Ishikawa (cell line): ENCODE data around the gene CRELD2.

ENCODE experiments used
- CEBPB ChIP-seq: IDR thresholded peaks from 2 replicates; pipeline ENCODE4 v1.6.1; 2012
- EGR1 ChIP-seq: IDR thresholded peaks from 2 replicates; pipeline ENCODE4 v1.6.1; 2012
- EP300 ChIP-seq: IDR thresholded peaks from 2 replicates; pipeline ENCODE4 v1.6.1; 2012; ENCODE audit warnings: borderline replicate concordance
- FOXM1 ChIP-seq: IDR thresholded peaks from 2 replicates; pipeline ENCODE4 v1.6.1; 2012; ENCODE audit warnings: low read depth, borderline replicate concordance
- MAX ChIP-seq: IDR thresholded peaks from 2 replicates; pipeline ENCODE4 v1.6.1; 2012
- NFIC ChIP-seq: IDR thresholded peaks from 2 replicates; pipeline ENCODE4 v1.6.1; 2012
- REST ChIP-seq: IDR thresholded peaks from 2 replicates; pipeline ENCODE4 v1.6.1; 2012; ENCODE audit warnings: low read depth, mild to moderate bottlenecking
- TAF1 ChIP-seq: IDR thresholded peaks from 2 replicates; pipeline ENCODE4 v1.6.1; 2012; ENCODE audit warnings: low read depth, mild to moderate bottlenecking
- TCF12 ChIP-seq: IDR thresholded peaks from 2 replicates; pipeline ENCODE4 v1.6.1; 2012; ENCODE audit warnings: low read depth
- ZBTB7A ChIP-seq: IDR thresholded peaks from 2 replicates; pipeline ENCODE4 v1.6.1; 2012; ENCODE audit warnings: low read depth
- TF ChIP-seq, protein P1 (sequence below): IDR thresholded peaks from 2 replicates; pipeline ENCODE4 v1.6.1; 2012

DNA sequence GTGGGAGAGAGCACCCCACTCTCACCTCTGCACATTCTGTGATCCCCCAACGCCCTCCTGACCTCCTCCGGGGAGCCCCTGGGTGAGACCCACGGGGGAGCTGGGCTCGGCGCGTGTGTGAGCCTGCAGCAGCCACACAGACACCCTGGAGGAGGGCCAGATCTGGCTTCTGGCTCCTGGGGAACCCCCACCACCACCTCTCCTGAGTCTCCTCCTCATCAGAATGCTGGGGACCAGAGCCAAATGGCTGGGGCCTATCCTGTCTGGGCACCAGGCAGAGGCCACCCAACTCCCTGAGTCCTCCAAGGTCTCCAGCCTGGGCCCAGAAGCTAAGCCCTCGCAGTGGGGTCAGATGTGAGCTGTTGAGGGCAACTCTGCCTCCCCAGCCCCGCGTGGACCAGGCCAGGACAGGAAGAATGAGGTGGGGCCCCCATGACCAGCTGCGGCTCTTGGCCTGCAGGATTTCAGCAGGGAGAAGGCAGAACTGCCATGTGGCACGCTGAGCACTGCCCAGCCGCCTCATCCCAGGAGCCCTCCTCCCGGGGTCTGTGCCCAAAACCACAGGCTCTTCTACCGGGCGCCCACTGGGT is 36.7 kb downstream of the CRELD2 start:
- TF ChIP-seq FOXM1 (no peak), MAX (no peak), CEBPB (no peak), TCF12 (no peak), EP300 (no peak), REST (no peak), EGR1 (no peak), NFIC (no peak), ZBTB7A (no peak), TAF1 (no peak)
- TF ChIP-seq, protein P1, sequence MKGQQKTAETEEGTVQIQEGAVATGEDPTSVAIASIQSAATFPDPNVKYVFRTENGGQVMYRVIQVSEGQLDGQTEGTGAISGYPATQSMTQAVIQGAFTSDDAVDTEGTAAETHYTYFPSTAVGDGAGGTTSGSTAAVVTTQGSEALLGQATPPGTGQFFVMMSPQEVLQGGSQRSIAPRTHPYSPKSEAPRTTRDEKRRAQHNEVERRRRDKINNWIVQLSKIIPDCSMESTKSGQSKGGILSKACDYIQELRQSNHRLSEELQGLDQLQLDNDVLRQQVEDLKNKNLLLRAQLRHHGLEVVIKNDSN, result no peak
